HG03378 (cell line): ENCODE measurements around the gene RFX5.
"Not testable (repeated sequence)": the region's sequence is repeated elsewhere in the genome, so short reads cannot be mapped to it uniquely, and the experiment has no call there.

Experiments
- ATAC-seq: cut with Tn5 transposase; IDR thresholded peaks from one replicate; pipeline ENCODE4 v1.9.1; 2021; ENCODE audit warnings: mild to moderate bottlenecking, moderate library complexity; ENCODE audit not compliant: unreplicated experiment

RFX5 gene

DNA sequence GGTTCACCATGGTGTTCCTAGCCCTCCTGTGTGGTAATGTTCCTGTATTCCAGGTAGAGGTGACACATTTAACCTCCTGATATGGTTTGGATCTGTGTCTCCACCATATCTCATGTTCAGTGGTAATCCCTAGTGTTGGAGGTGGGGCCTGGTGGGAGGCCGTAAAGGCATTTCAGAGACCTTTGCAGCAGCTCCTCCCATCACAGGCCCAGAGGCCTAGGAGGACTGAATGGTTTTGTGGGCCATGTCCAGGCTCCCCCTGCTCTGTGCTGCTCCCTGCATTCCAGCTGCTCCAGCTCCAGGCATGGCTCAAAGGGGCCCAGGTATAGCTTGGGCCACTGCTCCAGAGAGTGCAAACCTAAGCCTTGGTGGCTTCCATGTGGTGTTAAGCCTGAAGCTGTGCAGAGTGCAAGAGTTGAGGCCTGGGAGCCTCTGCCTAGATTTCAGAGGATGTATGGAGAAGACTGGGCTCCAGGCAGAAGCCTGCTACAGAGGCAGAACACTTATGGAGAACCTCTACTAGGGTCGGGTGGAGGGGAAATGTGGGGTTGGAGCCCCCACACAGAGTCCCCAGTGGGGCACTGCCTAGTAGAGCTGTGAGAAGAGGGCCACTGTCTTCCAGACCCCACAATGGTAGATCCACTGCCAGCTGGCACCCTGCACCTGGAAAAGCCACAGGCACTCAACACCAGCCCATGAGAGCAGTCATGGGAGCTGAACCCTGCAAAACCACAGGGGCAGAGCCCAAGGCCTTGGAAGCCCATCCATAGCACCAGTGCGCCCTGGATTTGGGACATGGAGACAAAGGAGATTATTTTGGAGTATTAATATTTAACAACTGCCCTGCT is 15.5 kb upstream of the RFX5 start:
- no peak for ATAC-seq

DNA sequence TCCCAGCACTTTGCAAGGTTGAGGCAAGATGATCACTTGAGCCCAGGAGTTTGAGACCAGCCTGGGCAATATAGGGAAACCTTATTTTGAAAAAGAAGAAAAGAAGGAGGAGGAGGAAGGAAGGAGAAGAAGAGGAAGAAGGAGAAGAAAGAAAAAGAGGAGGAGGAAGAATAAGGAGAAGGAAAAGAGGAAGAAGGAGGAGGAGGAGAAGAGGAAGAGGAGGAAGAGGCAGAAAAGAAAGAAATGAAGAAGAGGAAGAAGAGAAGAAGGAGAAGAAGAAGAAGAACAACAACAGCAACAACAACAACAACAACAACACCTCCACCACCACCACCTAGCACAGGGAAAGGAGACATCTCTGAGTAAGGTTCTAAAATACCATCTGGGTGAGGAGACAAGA is 14.8 kb upstream of the RFX5 start:
- ATAC-seq = no peak

DNA sequence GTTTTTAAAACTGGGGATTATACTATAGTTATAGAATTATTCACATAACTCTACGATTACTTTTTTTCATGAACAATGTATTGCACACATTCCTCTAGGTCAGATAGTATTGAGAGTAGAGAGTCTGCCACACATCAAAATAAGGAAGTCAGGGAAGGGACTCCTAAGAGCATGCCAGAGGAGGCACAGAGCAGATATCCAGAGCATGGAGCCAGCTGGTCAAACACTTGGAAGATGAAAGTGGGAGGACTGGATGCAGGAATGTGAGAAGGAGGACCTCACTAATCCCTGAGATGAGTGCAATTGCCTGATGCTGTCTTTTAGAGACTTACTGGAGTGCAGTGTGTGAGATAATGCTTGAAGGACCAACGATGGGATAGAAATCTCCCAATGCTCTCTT is 9.6 kb upstream of the RFX5 start:
- no peak for ATAC-seq

DNA sequence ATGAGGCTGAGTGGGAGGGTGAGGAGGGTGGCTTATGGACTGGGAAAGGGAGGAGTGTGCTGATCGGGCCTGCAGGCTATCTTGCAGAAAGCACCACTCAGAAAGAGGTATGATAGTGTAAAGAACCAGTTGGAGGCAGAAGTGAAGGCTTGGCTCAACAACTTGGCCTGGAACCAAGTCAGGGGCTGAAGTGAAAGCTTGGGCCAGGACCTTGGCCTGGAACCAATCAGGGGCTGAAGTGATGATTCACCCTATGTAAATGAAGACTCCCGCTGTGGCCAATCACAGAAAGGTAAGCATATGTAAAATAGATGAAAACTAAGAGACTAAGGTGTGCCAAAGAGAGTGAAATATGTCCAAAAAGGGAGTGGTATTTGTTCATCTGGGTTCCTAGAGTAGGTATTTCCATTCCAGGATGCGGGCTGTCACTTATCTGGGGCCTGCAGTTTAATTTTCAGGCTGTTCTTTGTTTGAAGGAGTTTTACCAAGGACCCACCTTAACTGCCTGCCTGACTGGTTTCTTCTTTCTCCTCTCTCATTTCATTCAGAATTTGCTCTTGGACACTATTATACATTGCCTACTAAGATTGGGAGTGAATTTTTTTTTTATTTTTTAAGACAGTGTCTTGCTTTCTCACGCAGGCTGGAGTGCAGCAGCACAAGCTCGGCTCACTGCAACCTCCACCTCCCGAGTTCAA is 5.1 kb upstream of the RFX5 start:
- no peak for ATAC-seq

DNA sequence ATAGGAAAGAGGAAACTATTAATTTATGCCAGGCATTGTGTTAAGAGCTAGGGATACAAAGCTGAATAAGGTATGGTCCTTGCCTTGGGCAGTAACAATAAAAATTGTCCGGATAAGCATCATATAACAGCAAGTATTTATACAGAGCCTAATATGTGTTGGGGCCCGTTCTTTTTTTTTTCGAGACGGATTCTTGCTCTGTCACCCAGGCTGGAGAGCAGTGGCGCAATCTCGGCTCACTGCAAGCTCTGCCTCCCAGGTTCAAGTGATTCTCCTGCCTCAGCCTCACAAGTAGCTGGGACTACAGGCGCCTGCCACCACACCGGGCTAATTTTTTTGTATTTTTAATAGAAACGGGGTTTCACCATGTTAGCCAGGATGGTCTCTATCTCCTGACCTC is 3.3 kb upstream of the RFX5 start:
- not testable (repeated sequence) for ATAC-seq

DNA sequence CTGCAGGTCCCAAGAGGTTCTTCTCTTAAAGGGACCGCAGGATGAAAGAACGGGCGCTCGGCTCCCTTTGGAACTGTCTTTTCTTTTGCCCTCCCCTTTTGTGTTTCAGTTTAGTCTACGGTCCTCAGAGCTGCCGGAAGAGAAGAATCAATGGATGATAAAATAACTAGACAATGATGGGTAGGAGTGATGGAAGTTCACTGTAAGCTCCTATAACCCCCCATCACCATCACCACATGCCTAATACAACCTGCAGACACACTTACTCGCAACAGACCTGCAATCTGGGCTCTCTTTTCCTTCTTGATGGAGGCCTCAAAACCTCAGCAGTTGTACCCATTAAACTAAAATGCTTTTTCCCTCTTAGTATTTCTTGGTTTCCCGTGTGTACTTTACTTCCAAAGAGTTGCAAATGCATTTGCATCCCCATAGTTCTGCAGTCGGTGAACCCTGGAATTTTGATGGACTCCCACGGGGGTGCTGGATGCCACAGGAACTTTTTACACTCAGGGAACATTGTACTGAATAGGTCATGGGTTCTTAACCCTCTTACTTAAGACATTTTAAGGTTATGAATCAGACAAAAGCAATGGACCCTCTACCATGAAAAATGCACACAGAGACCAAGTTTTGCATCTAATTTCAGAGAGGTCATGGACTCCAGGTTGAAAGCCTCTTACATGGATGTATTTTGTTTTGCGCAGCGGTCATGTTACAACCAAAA is 633 bp upstream of the RFX5 start:
- no peak for ATAC-seq

DNA sequence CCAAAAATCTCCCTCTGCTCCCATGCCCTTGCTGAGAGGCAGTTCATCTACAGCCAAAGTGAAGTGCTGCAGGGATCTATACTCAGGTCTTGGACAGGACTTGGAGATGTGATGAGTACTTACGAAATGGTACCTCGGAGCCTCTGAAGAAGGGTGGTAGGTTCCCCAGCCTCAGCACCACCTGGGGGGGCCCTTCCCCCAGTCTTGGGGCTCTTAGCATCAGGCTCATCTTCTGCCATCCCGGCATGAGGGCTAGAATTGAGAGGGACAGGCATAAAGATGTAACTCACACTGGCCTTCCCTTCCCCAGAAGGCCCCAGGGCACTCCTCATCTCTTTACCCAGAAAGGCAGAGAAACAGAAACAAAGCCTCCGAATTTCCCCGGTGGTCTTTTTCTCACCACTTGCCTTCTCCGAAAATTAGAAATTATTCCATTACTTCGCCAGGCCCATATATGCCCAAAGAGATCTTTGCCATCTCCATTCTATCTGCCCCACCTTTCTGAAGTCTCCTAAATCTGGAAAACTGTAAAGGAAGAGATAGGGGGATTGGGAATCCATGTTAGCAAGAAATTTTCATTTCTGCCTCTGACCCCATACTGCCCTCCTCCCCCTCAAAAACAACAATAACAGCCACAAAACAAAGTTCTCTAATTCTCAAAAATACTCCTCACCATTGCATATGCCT is 827 bp downstream of the RFX5 start:
- no peak for ATAC-seq

DNA sequence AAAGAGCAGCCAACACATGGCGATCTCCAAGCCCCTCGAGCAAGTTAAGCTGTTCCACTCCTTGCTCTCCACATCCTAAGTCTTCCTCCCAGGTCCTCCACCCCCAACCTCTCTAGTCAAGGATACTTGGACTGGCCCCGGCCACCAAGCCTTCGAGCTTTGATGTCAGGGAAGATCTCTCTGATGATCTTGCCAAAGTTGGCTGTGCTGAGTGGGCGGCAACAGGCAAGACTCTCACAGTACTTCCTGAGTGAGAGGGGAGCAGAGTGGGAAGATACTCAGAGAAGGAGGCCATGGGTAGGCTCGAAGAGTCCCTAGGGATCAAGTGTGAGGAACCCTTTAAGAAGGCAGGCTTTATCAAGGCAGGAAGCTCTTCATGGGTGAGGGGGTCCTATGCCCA is 2.8 kb downstream of the RFX5 start:
- ATAC-seq = no peak

DNA sequence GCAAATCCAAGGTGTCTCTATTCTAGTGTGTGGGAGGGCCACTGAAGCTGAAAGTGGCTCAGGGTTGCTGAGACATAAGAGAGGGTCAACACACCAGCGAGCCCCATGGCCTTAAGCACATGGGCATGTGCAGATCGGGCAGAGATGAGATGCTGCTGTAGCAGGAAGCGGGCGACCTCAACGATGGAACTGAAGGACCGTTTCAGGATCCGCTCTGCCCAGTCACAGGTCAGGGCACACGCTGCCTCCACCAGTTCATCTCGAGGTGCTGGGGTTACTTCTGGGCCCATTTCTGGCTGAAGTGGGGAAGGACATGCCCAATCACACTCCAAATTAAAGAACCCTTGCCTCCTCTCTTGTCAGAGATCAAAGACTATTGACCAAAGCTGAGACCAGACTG is 3.5 kb downstream of the RFX5 start:
- ATAC-seq = no peak

DNA sequence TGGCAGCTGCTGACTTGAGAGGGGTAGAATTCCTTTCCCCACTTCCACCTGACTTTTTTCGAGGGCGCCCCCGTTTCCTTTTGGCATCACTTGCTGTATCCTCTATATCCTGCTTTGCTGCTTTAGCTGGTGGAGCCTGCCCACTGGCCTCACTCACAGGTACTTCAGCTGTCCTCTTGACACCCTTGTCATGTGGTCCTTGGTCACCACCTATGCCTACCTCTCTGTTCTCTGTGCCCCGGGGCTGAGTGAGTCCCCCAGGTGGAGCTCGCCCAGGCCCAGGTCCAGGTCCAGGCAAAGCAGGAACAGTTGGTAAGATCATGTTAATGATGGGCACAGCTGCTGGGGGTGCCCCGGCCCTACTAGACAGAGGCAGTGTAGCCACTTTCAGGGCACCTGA is 4.5 kb downstream of the RFX5 start:
- ATAC-seq = no peak

DNA sequence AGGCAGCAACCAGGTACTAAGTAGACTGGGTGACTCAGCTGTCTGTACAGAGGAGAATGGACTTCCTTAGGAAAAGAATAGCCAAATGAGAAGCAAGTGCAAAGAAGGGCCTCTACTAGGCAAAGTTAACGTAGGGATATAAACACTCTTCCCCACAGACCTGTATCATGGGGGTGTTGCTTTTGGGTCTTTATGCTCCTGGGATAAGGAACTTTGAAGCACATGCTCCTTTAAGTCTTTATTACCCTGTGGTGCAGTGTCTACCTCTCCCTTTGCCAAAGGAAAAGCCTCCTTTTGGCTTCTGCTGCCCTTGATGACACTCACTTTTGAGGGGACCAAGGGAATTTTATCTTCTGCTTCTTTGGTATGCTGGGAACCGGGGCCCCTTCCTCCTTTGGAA is 5.0 kb downstream of the RFX5 start:
- no peak for ATAC-seq

DNA sequence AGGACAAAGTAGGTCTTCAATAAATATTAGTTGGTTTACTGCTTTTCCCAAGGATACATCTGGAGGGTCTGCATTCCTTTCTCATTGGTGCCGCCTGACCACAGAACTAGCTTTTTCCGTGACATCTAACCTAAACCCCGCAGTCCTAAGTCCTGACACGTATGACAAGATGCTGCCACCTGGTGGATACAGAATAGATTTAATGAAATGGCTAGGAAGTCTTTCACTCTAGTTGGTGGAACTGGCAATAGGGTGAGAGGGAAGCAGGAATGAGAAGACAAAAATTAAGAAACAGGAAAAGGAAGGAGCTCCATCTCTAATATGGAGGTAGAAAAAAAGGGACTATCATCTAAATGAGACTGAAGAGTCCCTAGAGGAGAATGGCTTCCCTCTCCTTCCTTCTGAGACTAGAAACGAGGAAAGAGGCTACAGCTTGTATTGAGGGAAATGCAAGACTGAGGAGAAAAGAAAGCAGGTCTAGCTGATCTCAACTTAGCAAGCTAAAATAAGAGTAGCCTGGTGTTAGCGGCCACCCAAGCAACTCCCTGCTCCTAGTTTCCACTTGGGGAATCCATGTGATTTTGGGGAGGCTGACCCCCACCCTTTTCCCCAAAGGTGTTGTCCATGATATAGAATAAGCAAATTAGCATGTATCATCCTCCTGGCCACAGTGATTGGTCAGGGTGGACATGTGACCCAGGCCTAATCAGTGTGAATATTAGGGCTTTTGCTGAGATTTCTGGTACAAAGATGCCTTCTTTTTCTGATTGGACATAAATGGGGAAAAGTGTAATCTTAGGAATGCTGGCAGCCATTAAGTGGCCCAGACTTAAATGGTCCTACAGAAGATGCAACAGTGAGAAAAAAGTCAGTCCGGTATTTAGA is 5.9 kb downstream of the RFX5 start:
- no peak for ATAC-seq

DNA sequence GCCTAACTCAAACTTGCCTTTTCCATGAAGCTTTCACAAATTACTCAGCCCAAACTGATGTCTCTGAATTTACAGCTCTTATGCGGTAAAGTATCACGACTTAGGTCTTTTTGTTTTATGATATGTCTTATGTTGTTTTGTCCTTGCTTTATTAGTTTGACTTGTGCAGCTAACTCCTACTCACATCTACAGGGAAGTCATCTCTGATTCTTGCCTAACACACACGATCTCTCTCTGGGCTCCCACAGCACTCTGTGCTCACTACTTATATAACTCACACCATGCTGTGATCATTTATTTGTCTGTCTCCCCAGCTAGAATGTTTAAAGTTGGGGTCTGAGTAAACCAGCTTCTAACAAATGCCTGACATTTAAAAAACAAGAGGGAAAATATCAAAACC is 10.5 kb downstream of the RFX5 start:
- no peak for ATAC-seq

DNA sequence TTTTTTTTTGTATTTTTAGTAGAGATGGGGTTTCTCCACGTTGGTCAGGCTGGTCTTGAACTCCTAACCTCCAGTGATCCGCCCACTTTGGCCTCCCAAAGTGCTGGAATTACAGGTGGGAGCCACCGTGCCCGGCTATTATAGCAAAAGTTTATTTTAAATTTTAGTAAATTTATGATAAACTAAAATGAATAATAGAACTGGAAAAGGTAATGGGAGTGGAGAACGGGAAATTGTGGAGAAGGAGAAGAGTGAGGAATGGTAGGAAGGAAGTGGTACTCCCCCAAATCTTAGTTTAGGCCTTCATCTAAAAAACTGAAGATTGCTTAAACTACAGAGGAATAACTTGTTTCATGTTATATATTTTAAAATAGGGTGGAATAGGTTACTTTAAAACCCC is 12.2 kb downstream of the RFX5 start:
- no peak for ATAC-seq

DNA sequence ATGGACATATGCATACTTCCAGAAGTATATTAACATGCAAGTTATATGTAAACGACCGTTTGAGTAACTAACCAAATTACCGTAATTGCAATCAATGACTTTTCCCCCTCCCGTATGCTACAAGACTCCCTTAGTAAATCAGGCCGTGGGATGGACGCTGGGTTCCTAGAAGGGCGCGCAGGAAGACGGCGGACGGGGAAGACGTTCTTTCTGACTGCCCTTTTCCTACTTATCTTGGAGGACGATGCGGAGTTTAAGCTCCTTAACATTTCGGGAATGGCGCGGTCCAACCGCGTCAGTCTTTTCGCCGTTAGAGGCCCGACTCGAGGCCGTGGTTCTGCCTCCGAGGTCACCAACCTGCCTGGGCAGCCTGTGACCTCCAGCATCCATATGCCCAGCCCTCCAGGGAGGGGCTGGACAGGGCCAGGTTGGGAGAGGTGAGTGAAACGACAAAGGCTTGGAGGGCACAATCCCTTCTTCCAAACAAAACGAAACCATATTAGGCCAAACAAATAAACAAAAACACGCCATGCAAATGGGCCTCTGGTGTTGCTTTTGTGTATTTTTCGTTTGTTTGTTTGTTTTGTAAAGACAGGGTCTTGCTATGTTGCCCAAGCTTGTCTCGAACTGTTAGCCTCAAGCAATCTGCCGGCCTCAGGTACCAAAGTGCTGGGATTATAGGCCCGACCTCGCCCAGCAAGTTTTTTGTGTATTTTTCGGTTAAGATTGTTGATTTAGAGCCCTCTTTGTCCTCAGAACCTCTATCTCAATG is 19.0 kb downstream of the RFX5 start:
- ATAC-seq = peak; percentile 22

DNA sequence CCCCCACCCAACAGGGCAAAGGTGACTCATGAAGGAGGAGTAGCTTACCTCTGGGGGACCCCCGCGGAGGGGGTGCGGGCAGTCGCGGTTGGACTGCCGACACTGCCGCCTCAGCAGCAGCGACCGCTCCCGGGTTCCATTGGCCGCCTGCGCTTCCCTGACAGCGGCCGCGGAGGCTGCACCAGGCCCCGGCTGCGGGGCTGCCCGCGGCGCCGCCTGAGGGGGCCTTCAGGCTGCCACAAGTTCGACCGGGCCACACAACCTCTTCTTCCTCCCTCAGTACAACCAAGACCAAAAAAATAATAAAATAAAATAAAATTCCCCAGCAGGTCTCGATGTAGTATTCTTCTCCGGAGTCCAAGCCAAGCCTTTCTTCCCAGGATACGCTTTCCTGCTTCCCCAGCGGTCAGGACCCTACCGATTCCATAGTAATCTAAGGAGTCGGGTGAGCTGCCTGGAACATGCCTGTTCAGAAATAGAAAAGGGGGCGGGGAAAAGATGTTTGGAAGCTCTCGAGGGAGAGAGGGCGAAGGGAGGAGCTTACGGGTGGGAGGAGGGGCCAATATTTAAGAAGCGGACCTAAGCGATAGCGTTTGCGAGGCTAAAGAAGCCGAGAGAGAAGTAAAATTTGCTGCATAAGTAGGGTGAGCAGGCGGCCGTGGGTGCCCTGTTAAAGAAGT is 19.7 kb downstream of the RFX5 start, which contains the start of gene PI4KB:
TSS of gene PI4KB (minus strand) at position 194 of the 680 bp plus-strand sequence. CDS start 10,935 bp downstream, outside the sequence.
- ATAC-seq = peak; percentile 67

DNA sequence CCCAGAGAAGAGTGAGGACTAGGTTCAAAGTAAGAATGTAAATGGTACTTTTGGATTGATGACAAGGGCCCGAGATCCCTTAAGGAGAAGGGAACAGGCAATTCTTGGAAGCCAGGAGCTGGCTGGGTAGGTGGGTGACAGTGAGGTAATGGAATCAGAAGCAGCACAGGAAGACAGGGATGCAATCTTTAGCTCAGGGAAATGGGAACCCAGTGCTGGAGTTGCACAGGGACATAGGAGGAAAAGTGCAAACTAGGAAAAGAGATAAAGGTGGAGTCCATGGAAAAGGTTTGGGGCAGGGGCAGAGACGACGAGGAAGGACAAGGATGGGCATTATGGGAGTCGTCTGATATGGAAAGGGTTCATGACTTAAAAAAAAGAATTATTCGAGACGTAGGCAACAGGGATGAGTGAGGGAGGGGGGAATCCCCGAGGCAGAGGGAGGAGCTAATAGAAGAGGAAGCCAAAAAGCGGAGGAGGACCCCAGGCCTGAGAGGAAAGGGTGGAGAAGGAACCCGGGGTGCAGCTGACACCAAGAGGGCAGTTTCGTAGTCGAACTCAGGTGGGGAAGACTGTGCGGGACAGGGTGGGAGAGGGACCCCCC is 20.3 kb downstream of the RFX5 start:
- peak; percentile 31 for ATAC-seq

DNA sequence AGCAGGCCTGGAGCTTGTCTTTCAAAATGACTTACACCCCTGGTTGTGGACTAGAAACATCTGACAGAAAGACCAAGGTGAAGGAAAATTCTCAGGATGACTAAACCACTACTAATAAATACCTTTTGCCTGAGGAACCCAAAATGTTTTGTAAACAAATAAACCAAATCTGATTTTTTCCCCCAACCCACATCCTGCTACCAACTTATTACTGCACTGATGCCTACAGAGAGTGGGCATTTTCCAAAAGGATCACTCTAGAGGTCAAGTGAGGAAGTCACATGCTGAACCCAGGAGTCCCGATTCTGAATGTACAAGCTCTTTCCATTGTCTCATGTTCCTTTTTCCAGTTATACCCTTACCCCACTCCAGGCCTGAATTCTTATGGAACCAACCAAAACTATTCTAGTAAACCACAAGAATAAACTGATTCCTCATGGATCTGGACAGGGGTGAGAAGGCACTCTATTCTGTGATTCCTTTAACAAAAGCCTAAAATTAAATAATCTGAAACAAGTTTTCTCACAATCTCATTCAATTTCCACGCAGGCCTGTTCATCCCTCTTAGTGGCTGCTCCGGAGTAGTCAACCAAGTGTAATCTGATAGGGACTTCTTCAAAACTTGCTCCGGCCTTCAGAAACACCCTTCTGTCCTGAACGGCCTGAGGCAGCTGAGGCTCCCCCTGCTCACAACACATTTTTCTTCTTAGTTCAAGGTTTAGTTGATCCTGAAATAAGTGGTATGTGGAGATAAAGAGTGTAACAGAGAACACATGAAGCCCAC is 21.2 kb downstream of the RFX5 start:
- ATAC-seq = no peak
